ENCODE results near the gene UBTF.

DNA sequence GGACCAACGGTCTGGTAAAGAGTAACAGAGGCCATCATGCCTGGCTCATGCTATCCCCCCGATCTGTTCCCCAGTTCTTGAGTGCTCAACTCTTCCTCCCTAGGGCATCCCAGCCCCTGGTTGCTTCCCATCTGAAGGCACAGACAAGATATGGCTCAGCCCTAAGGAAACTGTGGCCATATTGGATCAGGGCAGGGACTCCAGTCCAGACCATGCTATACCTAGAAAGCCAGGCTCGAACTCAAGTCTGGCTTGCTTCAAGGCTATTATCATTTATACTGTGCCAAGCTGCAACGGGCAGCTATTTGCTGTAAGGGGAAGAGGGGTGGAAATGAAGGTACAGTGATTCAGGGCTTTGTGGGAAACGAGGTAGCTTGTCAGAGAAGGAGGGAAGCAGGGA is 2.8 kb downstream of the UBTF start:
- TF ChIP-seq CTCF (IDR thresholded peaks at IDR 0.05 in 4 of 5, conservative IDR thresholded peaks at IDR 0.05 in 1 of 5) (no peak), POLR2A (IDR thresholded peaks at IDR 0.05) (no peak)

Measured in gastrocnemius medialis (tissue), 4 donors.